Erythroblast (primary cell): ENCODE results near the gene CDYL2.

Experiments used
- GATA1 ChIP-seq: IDR thresholded peaks from 2 replicates; pipeline ENCODE4 v1.6.1; 2011; ENCODE audit warnings: low read depth, mild to moderate bottlenecking, control low read depth, low read length, moderate library complexity
- POLR2A ChIP-seq: IDR thresholded peaks from 2 replicates; pipeline ENCODE4 v1.6.1; 2011; ENCODE audit warnings: mild to moderate bottlenecking, low read length

DNA sequence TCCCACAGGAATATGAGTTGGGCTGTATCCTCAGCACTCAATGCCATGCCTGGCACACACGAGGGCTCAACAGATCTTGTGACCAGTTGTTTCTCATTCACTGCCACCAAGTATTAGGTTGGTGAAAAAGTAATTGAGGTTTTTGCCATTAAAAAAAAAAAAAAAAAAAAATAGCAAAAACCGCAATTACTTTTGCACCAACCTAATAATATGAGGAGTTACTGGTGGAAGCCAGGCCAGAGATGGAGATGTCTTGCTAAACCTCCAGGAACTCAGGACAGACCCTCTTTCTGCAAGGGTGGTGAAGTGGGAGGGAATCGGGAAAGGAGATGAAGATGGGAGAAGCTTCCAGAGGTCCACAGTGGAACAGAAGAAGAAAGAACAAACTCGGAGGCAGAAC is 139.0 kb downstream of the CDYL2 start:
- TF ChIP-seq POLR2A (no peak), GATA1 (no peak)
